ENCODE results near the gene TNFSF12.
"Not testable (repeated sequence)": the region's sequence is repeated elsewhere in the genome, so short reads cannot be mapped to it uniquely, and the experiment has no call there.

Gene TNFSF12

DNA sequence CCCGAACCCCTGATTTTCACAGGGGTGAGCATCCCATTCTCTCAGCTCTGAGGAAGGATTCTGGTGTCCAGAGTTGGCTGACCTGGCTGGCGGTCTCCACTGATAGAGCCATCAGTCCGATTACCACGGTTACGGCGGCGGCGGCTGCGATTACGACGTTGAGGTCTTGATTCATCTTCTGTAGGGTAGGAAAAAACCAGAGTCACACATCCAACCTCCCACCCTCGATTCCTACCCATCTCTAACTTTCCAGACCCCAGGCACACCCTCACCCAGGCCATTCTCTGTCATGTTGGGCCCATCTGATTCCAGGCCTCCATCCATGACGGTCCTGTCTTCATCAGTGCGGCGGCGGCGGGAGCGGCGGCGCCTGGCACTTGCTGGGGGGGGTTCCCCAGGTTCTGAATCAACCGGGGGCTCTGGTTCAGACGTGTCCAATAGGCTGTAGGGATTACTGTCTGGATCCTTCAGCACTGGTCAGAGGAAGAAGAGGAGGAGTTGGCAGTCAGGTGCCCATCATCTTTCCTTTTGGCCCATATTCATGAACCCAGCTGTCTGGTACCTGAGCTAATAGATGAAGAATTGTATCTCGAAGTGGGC lies 43.7 kb downstream of the TNFSF12 start:
- Histone ChIP-seq H3K4me3 (ENCODE audit: low read length) (no peak overlapping the region), H3K4me1 (ENCODE audit: insufficient read depth, low read length) (peaks cover 14% of the 10 kb centered on the region), H3K9me3 (ENCODE audit: insufficient read depth, low read depth, low read length) (no peaks in the 10 kb centered on the region), H3K27me3 (ENCODE audit: insufficient read depth, low read length) (no peaks in the 10 kb centered on the region), H3K27ac (ENCODE audit: low read length) (no peak overlapping the region), H3K36me3 (ENCODE audit: insufficient read depth, low read depth, low read length) (peaks cover 77% of the 10 kb centered on the region), H3K9ac (ENCODE audit: low read depth, low read length) (no peak overlapping the region)

DNA sequence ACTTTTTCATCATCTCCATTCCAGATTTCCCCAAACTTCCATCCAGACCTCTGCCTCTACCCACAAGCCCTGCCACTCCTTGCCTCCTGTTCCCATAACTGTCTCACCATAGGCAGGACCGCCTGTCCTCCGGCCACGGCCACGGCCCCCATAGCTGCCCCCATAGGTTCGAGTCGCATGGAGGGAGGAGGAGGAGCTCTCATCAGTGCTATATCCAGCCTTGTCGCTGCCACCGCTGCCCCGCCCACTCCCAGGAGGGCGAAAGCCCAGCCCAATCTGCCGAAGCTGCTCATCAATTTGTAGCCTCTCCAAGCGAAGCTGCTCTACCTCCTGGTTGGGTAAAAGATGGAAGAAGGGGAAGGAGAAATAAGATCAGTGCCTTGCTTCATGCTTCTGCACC lies 44.4 kb downstream of the TNFSF12 start:
- Histone ChIP-seq H3K4me1 (ENCODE audit: insufficient read depth, low read length) (peaks cover 14% of the 10 kb centered on the region), H3K36me3 (ENCODE audit: insufficient read depth, low read depth, low read length) (peaks cover 71% of the 10 kb centered on the region), H3K27ac (ENCODE audit: low read length) (no peak overlapping the region), H3K9me3 (ENCODE audit: insufficient read depth, low read depth, low read length) (no peaks in the 10 kb centered on the region), H3K9ac (ENCODE audit: low read depth, low read length) (no peak overlapping the region), H3K4me3 (ENCODE audit: low read length) (no peak overlapping the region), H3K27me3 (ENCODE audit: insufficient read depth, low read length) (no peaks in the 10 kb centered on the region)

DNA sequence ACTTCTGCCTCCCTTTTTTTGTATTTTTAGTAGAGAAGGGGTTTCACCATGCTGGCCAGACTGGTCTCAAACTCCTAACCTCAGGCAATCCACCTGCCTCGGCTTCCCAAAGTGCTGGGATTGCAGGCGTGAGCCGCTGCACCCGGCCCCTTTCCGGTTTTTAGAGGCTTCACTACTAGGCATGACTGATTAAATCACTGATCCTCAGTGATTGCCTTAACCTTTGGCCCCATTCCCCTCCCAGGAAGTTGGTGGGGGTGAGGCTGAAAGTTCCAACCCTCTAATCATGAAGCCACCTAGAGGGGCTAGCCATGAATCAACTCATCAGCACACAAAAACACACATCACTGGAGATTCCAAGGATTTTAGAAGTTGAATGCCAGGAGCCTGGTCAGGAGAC lies 48.7 kb downstream of the TNFSF12 start:
- H3K27ac ChIP-seq (ENCODE audit: low read length); H3K27me3 ChIP-seq (ENCODE audit: insufficient read depth, low read length); H3K9me3 ChIP-seq (ENCODE audit: insufficient read depth, low read depth, low read length); H3K9ac ChIP-seq (ENCODE audit: low read depth, low read length); H3K4me1 ChIP-seq (ENCODE audit: insufficient read depth, low read length); H3K4me3 ChIP-seq (ENCODE audit: low read length): not testable (repeated sequence)
- H3K36me3 ChIP-seq (ENCODE audit: insufficient read depth, low read depth, low read length): peaks cover 88% of the 10 kb centered on the region

DNA sequence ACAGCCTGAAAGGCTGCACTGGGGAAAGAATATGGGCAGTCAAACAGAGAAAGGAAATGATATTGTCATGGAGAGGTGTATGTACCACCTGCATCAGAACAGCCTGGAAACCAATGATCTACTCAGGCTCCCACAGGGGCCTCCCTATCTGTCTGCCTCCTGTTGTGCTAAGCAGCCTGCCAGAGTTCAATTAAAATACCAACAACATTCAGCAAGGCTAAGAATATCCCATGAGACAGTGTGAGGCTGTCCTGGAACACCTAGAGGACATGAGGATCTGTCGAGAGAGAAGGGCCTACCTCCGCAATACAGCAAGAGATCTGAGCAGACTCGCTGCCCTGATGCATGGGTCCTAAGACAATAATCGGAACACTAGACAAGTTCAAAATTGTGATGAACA lies 57.4 kb downstream of the TNFSF12 start:
- Histone ChIP-seq H3K4me1 (ENCODE audit: insufficient read depth, low read length) (no peaks in the 10 kb centered on the region), H3K36me3 (ENCODE audit: insufficient read depth, low read depth, low read length) (peaks cover 48% of the 10 kb centered on the region)

More for the DNA sequence above, 57.4 kb downstream of the TNFSF12 start:
- H3K27ac ChIP-seq (ENCODE audit: low read length): no peak overlapping the region
- H3K4me3 ChIP-seq (ENCODE audit: low read length): no peak overlapping the region
- H3K9me3 ChIP-seq (ENCODE audit: insufficient read depth, low read depth, low read length): no peaks in the 10 kb centered on the region
- H3K27me3 ChIP-seq (ENCODE audit: insufficient read depth, low read length): no peaks in the 10 kb centered on the region
- H3K9ac ChIP-seq (ENCODE audit: low read depth, low read length): no peak overlapping the region
